Stomach (tissue), 9 donors: Measurements from ENCODE around the gene UXS1. TPM values are rescaled to one million over a fixed set of nuclear protein-coding genes. Genes with fewer than 3 reads are reported as not detected.

Experiments used
- DNase-seq, 2 donors: peaks; one replicate each; pipeline versions ENCODE4 v3.0.0 to v3.0.0-alpha.2; 2013 to 2019
- H3K27ac ChIP-seq, 5 donors: fragments of 200-600 bp in 4 of 5; sonication (generic) in 4 of 5; one replicate each; pipeline ENCODE4 v1.5.1; 2013 to 2019; ENCODE audit warnings: mild to moderate bottlenecking in 1 of 5, moderate library complexity in 1 of 5
- H3K27me3 ChIP-seq, 3 donors: fragments of 200-600 bp; sonication (generic); one replicate each; pipeline ENCODE4 v1.5.1; 2017 to 2019; ENCODE audit warnings: mixed run types in 1 of 3
- H3K36me3 ChIP-seq, 4 donors: fragments of 200-600 bp; sonication (generic); 1 replicate in 3 of 4; 2 replicates in 1 of 4; pipeline ENCODE4 v1.5.1; 2016 to 2019
- H3K4me1 ChIP-seq, 4 donors: fragments of 200-600 bp; sonication (generic); one replicate each; pipeline ENCODE4 v1.5.1; 2016 to 2019
- H3K4me3 ChIP-seq, 4 donors: fragments of 200-600 bp; sonication (generic) in 3 of 4; one replicate each; pipeline ENCODE4 v1.5.1; 2016 to 2019; ENCODE audit warnings: mild to moderate bottlenecking in 1 of 4
- H3K9me3 ChIP-seq, 4 donors: fragments of 200-600 bp; sonication (generic); one replicate each; pipeline ENCODE4 v1.5.1; 2016 to 2019
- CTCF ChIP-seq, 7 experiments: fragments of 450-650 bp in 4 of 7; fragments of 200-600 bp in 3 of 7; sonication (generic) in 3 of 7; IDR thresholded peaks; one replicate each; pipeline ENCODE4 v1.5.1; 2016 to 2019; ENCODE audit warnings: antibody characterized with exemption in 7 of 7, control low read depth in 2 of 7, mild to moderate bottlenecking in 1 of 7
- EP300 ChIP-seq: sonication (generic); formaldehyde crosslinking; IDR thresholded peaks from one replicate; pipeline ENCODE4 v1.6.1; 2017; ENCODE audit warnings: antibody characterized with exemption
- POLR2A ChIP-seq, 4 donors: fragments of 450-650 bp; IDR thresholded peaks; one replicate each; pipeline ENCODE4 v1.6.1; 2016; ENCODE audit warnings: antibody characterized with exemption in 4 of 4, control low read depth in 2 of 4, mild to moderate bottlenecking in 1 of 4, moderate library complexity in 1 of 4
- POLR2AphosphoS5 ChIP-seq, 3 donors: sonication (generic); formaldehyde crosslinking; IDR thresholded peaks; one replicate each; pipeline ENCODE4 v1.6.1; 2016; ENCODE audit warnings: antibody characterized with exemption in 3 of 3
- WGBS, 5 donors: extraction: QIAGEN DNeasy Blood & Tissue Kit in 3 of 5; methylation state at CpG; one replicate each; pipeline versions ENCODE4 v1.1.5 to v1.1.7; 2013 to 2018; 5-methylcytosine and 5-hydroxymethylcytosine counted together
- intact Hi-C: fragments of 100-400 bp; cut with DNase I; formaldehyde crosslinking; loops from one replicate; pipeline ENCODE4 v1.15.1; 2023; ENCODE audit warnings: low total_unique reads
- polyA plus RNA-seq, 3 donors: library from polyadenylated mRNA; stranded (reverse); fragments of 200-250 nt; gene quantifications; one replicate each; pipeline ENCODE4 v1.2.3, GENCODE V29; 2013
- total RNA-seq, 5 donors: library from RNA; depleted of rRNA; stranded (reverse); fragments of >200 nt; gene quantifications; one replicate each; pipeline versions ENCODE4 v1.1.0 to v1.2.3, GENCODE V29; 2014 to 2016
- donor health status: healthy with polysubstance abuse.
- donor health status: Bipolar disorder and iron deficiency.
- donor health status: healthy.

UXS1 gene
- total and polyA plus RNA-seq, 8 donors = 7.0 to 111 (median 16.8) TPM

DNA sequence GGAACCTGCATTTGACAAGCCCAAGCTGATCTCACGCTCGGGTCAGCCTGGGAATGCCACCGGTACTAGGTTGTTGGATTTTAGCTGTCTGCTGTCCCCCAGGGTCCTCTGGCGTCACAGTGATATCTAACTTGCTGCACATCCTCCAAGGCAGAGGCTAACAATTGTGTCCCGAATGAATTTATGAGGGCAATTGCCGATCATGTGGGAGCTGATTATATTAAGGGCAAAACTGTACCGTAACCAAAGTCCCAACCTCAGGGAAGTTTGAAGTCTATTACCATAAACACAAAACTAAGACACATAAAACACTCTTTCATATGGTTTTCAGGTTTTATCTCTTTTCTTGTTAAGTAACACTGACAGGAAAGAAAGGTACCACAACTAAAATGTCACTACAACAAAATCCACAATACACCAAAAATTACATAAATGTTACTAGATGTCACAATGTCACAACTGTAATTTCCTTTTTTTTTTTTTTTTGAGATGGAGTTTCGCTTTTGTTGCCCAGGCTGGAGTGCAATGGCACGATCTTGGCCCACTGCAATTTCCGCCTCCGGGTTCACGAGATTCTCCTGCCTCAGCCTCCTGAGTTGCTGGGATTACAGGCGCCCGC is 6.7 kb downstream of the UXS1 start:
- TF ChIP-seq POLR2A (IDR thresholded peaks at IDR 0.05) (no peak), CTCF (IDR thresholded peaks at IDR 0.05) (no peak), EP300 (no peak), POLR2AphosphoS5 (IDR thresholded peaks at IDR 0.05) (no peak)
- WGBS, 5 donors = 88 to 96% (median 90%) methylated on average over 14 of the region's 14 CpGs
- DNase-seq = no peak
- Histone ChIP-seq H3K27me3 (no peaks in the 10 kb centered on the region), H3K9me3 (no peaks in the 10 kb centered on the region), H3K4me1 (peaks cover under 1 to 63% (median 22%) of the 10 kb centered on the region in 4 donors), H3K36me3 (no peaks in the 10 kb centered on the region), H3K4me3 (no peak overlapping the region), H3K27ac (peak overlapping the region in 1 of 5 donors; percentile 42)
- intact Hi-C loops = no loop called here

GRCh38 chr2:106185475-106186184 is 8.5 kb downstream of the UXS1 start:
- 81 to 83% (median 82%) methylated on average over 8 of the region's 8 CpGs for WGBS, 5 donors
- TF ChIP-seq CTCF (IDR thresholded peaks at IDR 0.05) (no peak), POLR2AphosphoS5 (IDR thresholded peaks at IDR 0.05) (no peak), POLR2A (IDR thresholded peaks at IDR 0.05) (no peak), EP300 (no peak)

DNA sequence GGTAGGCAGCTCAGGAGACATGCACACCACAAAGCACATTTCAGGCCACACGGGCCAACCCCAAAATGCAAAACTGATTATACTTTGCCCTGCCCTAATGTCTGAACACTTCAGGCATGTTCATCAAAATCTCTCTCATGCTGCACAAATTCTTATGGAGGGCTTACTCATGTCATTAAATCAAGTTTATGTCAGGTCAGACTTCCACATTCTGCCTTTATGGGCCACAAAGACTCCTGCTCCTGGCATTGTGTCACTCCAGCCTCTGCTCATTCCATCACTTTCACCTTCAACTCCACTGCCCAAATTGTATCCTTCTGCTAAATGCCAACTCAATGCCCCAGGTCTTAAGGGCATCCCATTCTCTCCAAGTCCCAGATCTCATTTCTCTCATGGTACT is 9.2 kb downstream of the UXS1 start:
- no peak for DNase-seq
- no peak for TF ChIP-seq EP300
- TF ChIP-seq CTCF (IDR thresholded peaks at IDR 0.05) = no peak
- TF ChIP-seq POLR2AphosphoS5 (IDR thresholded peaks at IDR 0.05) = no peak
- TF ChIP-seq POLR2A (IDR thresholded peaks at IDR 0.05) = no peak
- Histone ChIP-seq H3K27ac (no peak overlapping the region), H3K9me3 (no peaks in the 10 kb centered on the region), H3K4me1 (peaks cover 0 to 55% (median 14%) of the 10 kb centered on the region in 4 donors), H3K27me3 (no peaks in the 10 kb centered on the region), H3K36me3 (no peaks in the 10 kb centered on the region), H3K4me3 (no peak overlapping the region)
- 93 to 100% (median 97%) methylated on average over 1 of the region's 1 CpG for WGBS, 5 donors
- intact Hi-C loops = no loop called here

More at GRCh38 chr2:106185475-106186184, 8.5 kb downstream of the UXS1 start:
- H3K27me3 ChIP-seq = no peaks in the 10 kb centered on the region
- peaks cover 0 to 55% (median 16%) of the 10 kb centered on the region in 4 donors for H3K4me1 ChIP-seq
- no peaks in the 10 kb centered on the region for H3K9me3 ChIP-seq
- DNase-seq = no peak
- no peak overlapping the region for H3K4me3 ChIP-seq
- intact Hi-C loops = no loop called here
- H3K36me3 ChIP-seq = no peaks in the 10 kb centered on the region
- H3K27ac ChIP-seq = no peak overlapping the region

DNA sequence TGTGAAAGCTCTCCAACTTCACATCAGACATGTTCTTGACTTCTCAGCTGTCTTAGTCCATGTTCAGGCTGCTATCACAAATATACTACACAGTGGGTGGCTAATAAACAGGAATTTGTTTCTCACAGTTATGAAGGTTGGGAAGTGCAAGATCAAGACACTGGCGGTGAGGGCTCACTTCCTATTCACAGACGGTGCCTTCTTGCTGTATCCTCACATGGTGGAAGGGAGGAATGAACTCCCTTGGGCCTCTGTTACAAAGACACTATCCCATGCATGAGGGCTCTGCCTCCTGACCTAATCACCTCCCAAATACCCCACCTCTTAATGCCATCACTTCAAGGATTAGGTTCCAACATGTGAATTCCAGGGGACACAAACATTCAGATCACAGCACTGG is 9.7 kb downstream of the UXS1 start:
- DNase-seq = no peak
- Histone ChIP-seq H3K4me3 (no peak overlapping the region), H3K27ac (no peak overlapping the region), H3K36me3 (no peaks in the 10 kb centered on the region), H3K9me3 (no peaks in the 10 kb centered on the region), H3K4me1 (peaks cover 0 to 51% (median 10%) of the 10 kb centered on the region in 4 donors), H3K27me3 (no peaks in the 10 kb centered on the region)
- intact Hi-C loops = no loop called here
- TF ChIP-seq EP300 = no peak
- no peak for TF ChIP-seq POLR2AphosphoS5 (IDR thresholded peaks at IDR 0.05)
- no peak for TF ChIP-seq POLR2A (IDR thresholded peaks at IDR 0.05)
- TF ChIP-seq CTCF (IDR thresholded peaks at IDR 0.05) = no peak
- WGBS, 5 donors = 70 to 89% (median 76%) methylated on average over 2 of the region's 2 CpGs
